ENCODE measurements around the gene ETV5.

The ETV5 gene
- total RNA-seq: 0.18 to 0.88 (median 0.40) reads per million in 4 experiments

GRCh38 chr3:186108941-186109865 is at the start of gene ETV5:
TSS of gene ETV5 (minus strand) at chr3:186109089. CDS start at chr3:186105868, 3,221 bp downstream.
- peak; percentile 82 for DNase-seq

GRCh38 chr3:186154641-186155040 is 45.8 kb upstream of the ETV5 start:
- no peak for DNase-seq

GRCh38 chr3:186152889-186153292 is 44.0 kb upstream of the ETV5 start:
- DNase-seq: no peak

GRCh38 chr3:186152361-186152798 is 43.5 kb upstream of the ETV5 start:
- DNase-seq: no peak

- no peak for DNase-seq
Measured at GRCh38 chr3:186151077-186151971, 42.4 kb upstream of the ETV5 start.

GRCh38 chr3:186150041-186150830 is 41.3 kb upstream of the ETV5 start:
- no peak for DNase-seq

GRCh38 chr3:186149319-186149960 is 40.6 kb upstream of the ETV5 start:
- no peak for DNase-seq

- no peak for DNase-seq
Measured at GRCh38 chr3:186144257-186144656, 35.4 kb upstream of the ETV5 start.

GRCh38 chr3:186143250-186143649 is 34.4 kb upstream of the ETV5 start:
- DNase-seq: no peak

GRCh38 chr3:186142393-186142932 is 33.6 kb upstream of the ETV5 start:
- DNase-seq: no peak

GRCh38 chr3:186141790-186142189 is 32.9 kb upstream of the ETV5 start:
- no peak for DNase-seq

- DNase-seq: no peak
Measured at GRCh38 chr3:186138272-186138981, 29.5 kb upstream of the ETV5 start.

GRCh38 chr3:186137051-186137685 is 28.3 kb upstream of the ETV5 start:
- no peak for DNase-seq

GRCh38 chr3:186133980-186134379 is 25.1 kb upstream of the ETV5 start:
- no peak for DNase-seq

- DNase-seq: no peak
Measured at GRCh38 chr3:186132487-186132886, 23.6 kb upstream of the ETV5 start.

GRCh38 chr3:186129206-186129605 is 20.3 kb upstream of the ETV5 start:
- DNase-seq: no peak

GRCh38 chr3:186128158-186128557 is 19.3 kb upstream of the ETV5 start:
- no peak for DNase-seq

GRCh38 chr3:186127463-186127862 is 18.6 kb upstream of the ETV5 start:
- no peak for DNase-seq

GRCh38 chr3:186125118-186125517 is 16.2 kb upstream of the ETV5 start:
- DNase-seq: no peak

GRCh38 chr3:186124592-186124991 is 15.7 kb upstream of the ETV5 start:
- DNase-seq: no peak

GRCh38 chr3:186123012-186123411 is 14.1 kb upstream of the ETV5 start:
- DNase-seq: no peak

Measured in effector CD8-positive, alpha-beta T cell (primary cell).